Measurements from ENCODE around the gene SEMA6B. TPM values are rescaled to one million over a fixed set of nuclear protein-coding genes. Genes with fewer than 3 reads are reported as not detected.
"Not testable (repeated sequence)": the region's sequence is repeated elsewhere in the genome, so short reads cannot be mapped to it uniquely, and the experiment has no call there.

The SEMA6B gene
- 7.7 TPM for total RNA-seq (ENCODE audit: insufficient read depth, low replicate concordance)

- no peak for DNase-seq (ENCODE audit: low spot score)
Observed at GRCh38 chr19:4559569-4559968, at the start of gene SEMA6B. Gene SEMA6B, minus strand, starts transcription at chr19:4559684. Its CDS starts 1,227 bp downstream, at chr19:4558457.

GRCh38 chr19:4606921-4607678 is 47.6 kb upstream of the SEMA6B start:
- no peak for DNase-seq (ENCODE audit: low spot score)

GRCh38 chr19:4606181-4606580 is 46.7 kb upstream of the SEMA6B start:
- DNase-seq (ENCODE audit: low spot score): no peak

- no peak for DNase-seq (ENCODE audit: low spot score)
Observed at GRCh38 chr19:4604912-4605311, 45.4 kb upstream of the SEMA6B start.

- DNase-seq (ENCODE audit: low spot score): no peak
Observed at GRCh38 chr19:4602915-4603314, 43.4 kb upstream of the SEMA6B start.

GRCh38 chr19:4602173-4602788 is 42.8 kb upstream of the SEMA6B start:
- DNase-seq (ENCODE audit: low spot score): no peak

GRCh38 chr19:4600893-4601292 is 41.4 kb upstream of the SEMA6B start:
- DNase-seq (ENCODE audit: low spot score): no peak

GRCh38 chr19:4600082-4600481 is 40.6 kb upstream of the SEMA6B start:
- no peak for DNase-seq (ENCODE audit: low spot score)

GRCh38 chr19:4598712-4599111 is 39.2 kb upstream of the SEMA6B start:
- DNase-seq (ENCODE audit: low spot score): no peak

GRCh38 chr19:4597975-4598671 is 38.6 kb upstream of the SEMA6B start:
- no peak for DNase-seq (ENCODE audit: low spot score)

- DNase-seq (ENCODE audit: low spot score): no peak
Observed at GRCh38 chr19:4597278-4597974, 37.9 kb upstream of the SEMA6B start.

- DNase-seq (ENCODE audit: low spot score): no peak
Observed at GRCh38 chr19:4596033-4596904, 36.8 kb upstream of the SEMA6B start.

- DNase-seq (ENCODE audit: low spot score): not testable (repeated sequence)
Observed at GRCh38 chr19:4595158-4595557, 35.7 kb upstream of the SEMA6B start.

GRCh38 chr19:4594201-4594600 is 34.7 kb upstream of the SEMA6B start:
- DNase-seq (ENCODE audit: low spot score): no peak

- DNase-seq (ENCODE audit: low spot score): no peak
Observed at GRCh38 chr19:4593409-4593851, 33.9 kb upstream of the SEMA6B start.

- DNase-seq (ENCODE audit: low spot score): no peak
Observed at GRCh38 chr19:4592445-4592844, 33.0 kb upstream of the SEMA6B start.

GRCh38 chr19:4591320-4591719 is 31.8 kb upstream of the SEMA6B start:
- no peak for DNase-seq (ENCODE audit: low spot score)

- DNase-seq (ENCODE audit: low spot score): no peak
Observed at GRCh38 chr19:4590559-4590958, 31.1 kb upstream of the SEMA6B start.

GRCh38 chr19:4589579-4590410 is 30.3 kb upstream of the SEMA6B start:
- DNase-seq (ENCODE audit: low spot score): no peak

- DNase-seq (ENCODE audit: low spot score): peak; percentile 79
Observed at GRCh38 chr19:4588291-4588761, 28.8 kb upstream of the SEMA6B start.
